Liver (tissue), 9 donors: ENCODE data around the gene RPTOR. TPM values are rescaled to one million over a fixed set of nuclear protein-coding genes. Genes with fewer than 3 reads are reported as not detected.

Experiments
- DNase-seq: peaks from one replicate; pipeline ENCODE4 v3.0.0-alpha.2; 2017; ENCODE audit warnings: low spot score
- H3K27ac ChIP-seq, 2 donors: one replicate each; pipeline ENCODE4 v1.7.0; 2013; ENCODE audit warnings: inconsistent platforms in 2 of 2, low read length in 2 of 2, control low read depth in 1 of 2, low read depth in 1 of 2, mild to moderate bottlenecking in 1 of 2
- H3K27me3 ChIP-seq, 4 donors: one replicate each; pipeline versions ENCODE4 v1.6.1 to v1.7.0; 2013; ENCODE audit warnings: low read length in 3 of 4, inconsistent platforms in 1 of 4, mild to moderate bottlenecking in 1 of 4, moderate library complexity in 1 of 4; ENCODE audit not compliant: control insufficient read depth in 4 of 4, insufficient read depth in 4 of 4
- H3K36me3 ChIP-seq, 4 donors: one replicate each; pipeline versions ENCODE4 v1.6.1 to v1.7.0; 2013; ENCODE audit warnings: low read length in 3 of 4, mild to moderate bottlenecking in 3 of 4, low read depth in 1 of 4, moderate library complexity in 1 of 4; ENCODE audit not compliant: control insufficient read depth in 4 of 4, insufficient read depth in 3 of 4
- H3K4me1 ChIP-seq, 4 donors: one replicate each; pipeline versions ENCODE4 v1.6.1 to v1.7.0; 2013; ENCODE audit warnings: low read length in 3 of 4, mild to moderate bottlenecking in 3 of 4, moderate library complexity in 1 of 4; ENCODE audit not compliant: control insufficient read depth in 4 of 4, insufficient read depth in 4 of 4
- H3K4me3 ChIP-seq, 3 donors: one replicate each; pipeline versions ENCODE4 v1.6.1 to v1.7.0; 2013; ENCODE audit warnings: low read length in 3 of 3, control low read depth in 1 of 3, low read depth in 1 of 3, mild to moderate bottlenecking in 1 of 3
- H3K9ac ChIP-seq, 2 donors: one replicate each; pipeline ENCODE4 v1.7.0; 2013; ENCODE audit warnings: low read length in 2 of 2, mild to moderate bottlenecking in 2 of 2, moderate library complexity in 2 of 2, control low read depth in 1 of 2, low read depth in 1 of 2
- H3K9me3 ChIP-seq, 4 donors: one replicate each; pipeline versions ENCODE4 v1.6.1 to v1.7.0; 2013; ENCODE audit warnings: low read length in 3 of 4; ENCODE audit not compliant: control insufficient read depth in 4 of 4
- EGR1 ChIP-seq, 2 donors: IDR thresholded peaks; 2 replicates each; pipeline ENCODE4 v1.6.1; 2016 to 2018; ENCODE audit warnings: antibody characterized with exemption in 2 of 2, low read depth in 2 of 2
- FOXA1 ChIP-seq: IDR thresholded peaks from 2 replicates; pipeline ENCODE4 v1.6.1; 2016; ENCODE audit warnings: antibody characterized with exemption
- GABPA ChIP-seq, 2 donors: IDR thresholded peaks in 1 of 2; conservative IDR thresholded peaks in 1 of 2; 2 replicates each; pipeline ENCODE4 v1.6.1; 2016; ENCODE audit warnings: antibody characterized with exemption in 2 of 2, mild to moderate bottlenecking in 1 of 2, moderate library complexity in 1 of 2
- HNF4A ChIP-seq, 2 donors: conservative IDR thresholded peaks; 2 replicates each; pipeline ENCODE4 v1.6.1; 2016; ENCODE audit warnings: antibody characterized with exemption in 2 of 2, mild to moderate bottlenecking in 2 of 2
- HNF4G ChIP-seq: IDR thresholded peaks from 2 replicates; pipeline ENCODE4 v1.6.1; 2016; ENCODE audit warnings: antibody characterized with exemption
- JUND ChIP-seq, 2 donors: IDR thresholded peaks; 2 replicates each; pipeline ENCODE4 v1.6.1; 2016; ENCODE audit warnings: antibody characterized with exemption in 2 of 2
- NR2F2 ChIP-seq: IDR thresholded peaks from 2 replicates; pipeline ENCODE4 v1.6.1; 2016; ENCODE audit warnings: antibody characterized with exemption
- RAD21 ChIP-seq, 2 donors: IDR thresholded peaks; 2 replicates each; pipeline ENCODE4 v1.6.1; 2016; ENCODE audit warnings: antibody characterized with exemption in 2 of 2, mild to moderate bottlenecking in 2 of 2
- RXRA ChIP-seq, 2 donors: IDR thresholded peaks; 2 replicates each; pipeline ENCODE4 v1.6.1; 2017 to 2018; ENCODE audit warnings: antibody characterized with exemption in 2 of 2, mild to moderate bottlenecking in 1 of 2
- SP1 ChIP-seq: IDR thresholded peaks from 2 replicates; pipeline ENCODE4 v1.6.1; 2018; ENCODE audit warnings: antibody characterized with exemption, mild to moderate bottlenecking
- TAF1 ChIP-seq: conservative IDR thresholded peaks from 2 replicates; pipeline ENCODE4 v1.6.1; 2016; ENCODE audit warnings: antibody characterized with exemption, mild to moderate bottlenecking
- YY1 ChIP-seq: IDR thresholded peaks from 2 replicates; pipeline ENCODE4 v1.6.1; 2016; ENCODE audit warnings: antibody characterized with exemption, mild to moderate bottlenecking
- WGBS: extraction: QIAGEN DNeasy Blood & Tissue Kit; methylation state at CpG from one replicate; pipeline ENCODE4 v1.1.7; 2013; 5-methylcytosine and 5-hydroxymethylcytosine counted together
- polyA plus RNA-seq, 2 donors: library from polyadenylated mRNA; stranded (reverse) in 1 of 2; unstranded in 1 of 2; fragments of 200-250 nt in 1 of 2; fragments of >200 nt in 1 of 2; fragmentation: Nextera tagmentation in 1 of 2; extraction: Ambion mirVana in 1 of 2; gene quantifications; one replicate each; pipeline versions ENCODE4 v1.2.1 to v1.2.3, GENCODE V29; 2013 to 2015
- total RNA-seq, 2 donors: library from RNA; depleted of rRNA; stranded (reverse); fragments of >200 nt; gene quantifications; one replicate each; pipeline ENCODE4 v1.2.3, GENCODE V29; 2014
- TF ChIP-seq, protein P1 (sequence below): IDR thresholded peaks from 2 replicates; pipeline ENCODE4 v1.6.1; 2016; ENCODE audit warnings: antibody characterized with exemption
- TF ChIP-seq, protein P2 (sequence below): IDR thresholded peaks from 2 replicates; pipeline ENCODE4 v1.6.1; 2016; ENCODE audit warnings: antibody characterized with exemption
- TF ChIP-seq, protein P3 (sequence below): IDR thresholded peaks from 2 replicates; pipeline ENCODE4 v1.6.1; 2016; ENCODE audit warnings: antibody characterized with exemption
- TF ChIP-seq, protein P4 (sequence below): IDR thresholded peaks from 2 replicates; pipeline ENCODE4 v1.6.1; 2016; ENCODE audit warnings: antibody characterized with exemption, mild to moderate bottlenecking
- donor health status: healthy.
- donor health status: healthy.
- donor health status: healthy.
- donor health status: healthy.
- donor health status: healthy.

The RPTOR gene
- total and polyA plus RNA-seq, 4 donors = 4.8 to 25.4 (median 11.6) TPM

DNA sequence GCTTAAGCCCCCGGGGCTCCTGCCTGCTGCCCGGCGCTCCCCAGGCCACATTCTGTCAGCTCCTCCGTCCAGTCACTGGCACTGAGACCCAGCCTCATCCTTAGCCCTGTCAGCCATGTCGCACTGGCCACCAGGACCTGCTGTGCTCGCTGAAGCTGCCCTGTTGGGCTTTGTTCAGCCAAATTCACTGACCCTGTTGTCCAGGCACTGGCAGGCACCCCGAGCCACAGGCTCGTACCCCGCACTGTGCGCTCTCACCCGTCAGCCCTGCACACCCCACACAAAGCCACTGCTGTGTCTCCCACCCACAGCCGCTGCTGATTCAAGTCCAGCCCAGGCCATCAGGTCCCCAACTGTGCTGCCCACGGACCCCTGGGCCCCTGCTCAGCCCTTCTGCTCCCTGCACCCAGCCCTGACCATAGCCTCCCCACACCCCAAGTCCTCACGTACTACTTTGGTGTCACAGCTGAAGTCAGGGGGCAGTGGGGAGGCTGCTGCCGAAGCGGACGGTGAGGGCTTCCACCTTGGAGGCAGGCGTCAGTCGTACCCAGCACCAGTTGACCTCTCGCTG lies 315.5 kb downstream of the RPTOR start:
- H3K9me3 ChIP-seq = no peaks in the 10 kb centered on the region
- TF ChIP-seq YY1 (no peak), RAD21 (IDR thresholded peaks at IDR 0.05) (no peak), HNF4A (conservative IDR thresholded peaks at IDR 0.05) (no peak), FOXA1 (no peak), EGR1 (IDR thresholded peaks at IDR 0.05; ENCODE audit: low read depth in 2 of 2) (no peak), HNF4G (no peak), TAF1 (no peak), RXRA (IDR thresholded peaks at IDR 0.05) (no peak), GABPA (IDR thresholded peaks at IDR 0.05 in 1 of 2, conservative IDR thresholded peaks at IDR 0.05 in 1 of 2) (no peak)
- TF ChIP-seq, protein P1, sequence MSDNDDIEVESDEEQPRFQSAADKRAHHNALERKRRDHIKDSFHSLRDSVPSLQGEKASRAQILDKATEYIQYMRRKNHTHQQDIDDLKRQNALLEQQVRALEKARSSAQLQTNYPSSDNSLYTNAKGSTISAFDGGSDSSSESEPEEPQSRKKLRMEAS = no peak
- TF ChIP-seq, protein P2, sequence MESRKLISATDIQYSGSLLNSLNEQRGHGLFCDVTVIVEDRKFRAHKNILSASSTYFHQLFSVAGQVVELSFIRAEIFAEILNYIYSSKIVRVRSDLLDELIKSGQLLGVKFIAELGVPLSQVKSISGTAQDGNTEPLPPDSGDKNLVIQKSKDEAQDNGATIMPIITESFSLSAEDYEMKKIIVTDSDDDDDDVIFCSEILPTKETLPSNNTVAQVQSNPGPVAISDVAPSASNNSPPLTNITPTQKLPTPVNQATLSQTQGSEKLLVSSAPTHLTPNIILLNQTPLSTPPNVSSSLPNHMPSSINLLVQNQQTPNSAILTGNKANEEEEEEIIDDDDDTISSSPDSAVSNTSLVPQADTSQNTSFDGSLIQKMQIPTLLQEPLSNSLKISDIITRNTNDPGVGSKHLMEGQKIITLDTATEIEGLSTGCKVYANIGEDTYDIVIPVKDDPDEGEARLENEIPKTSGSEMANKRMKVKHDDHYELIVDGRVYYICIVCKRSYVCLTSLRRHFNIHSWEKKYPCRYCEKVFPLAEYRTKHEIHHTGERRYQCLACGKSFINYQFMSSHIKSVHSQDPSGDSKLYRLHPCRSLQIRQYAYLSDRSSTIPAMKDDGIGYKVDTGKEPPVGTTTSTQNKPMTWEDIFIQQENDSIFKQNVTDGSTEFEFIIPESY = no peak
- no peaks in the 10 kb centered on the region for H3K27me3 ChIP-seq
- no peak overlapping the region for H3K4me3 ChIP-seq
- peaks cover 0 to 7% (median 5%) of the 10 kb centered on the region in 4 donors for H3K36me3 ChIP-seq
- no peaks in the 10 kb centered on the region for H3K4me1 ChIP-seq
- H3K27ac ChIP-seq = no peak overlapping the region
- H3K9ac ChIP-seq = no peak overlapping the region
- 97% methylated on average over 20 of the region's 20 CpGs for WGBS
- DNase-seq = no peak

DNA sequence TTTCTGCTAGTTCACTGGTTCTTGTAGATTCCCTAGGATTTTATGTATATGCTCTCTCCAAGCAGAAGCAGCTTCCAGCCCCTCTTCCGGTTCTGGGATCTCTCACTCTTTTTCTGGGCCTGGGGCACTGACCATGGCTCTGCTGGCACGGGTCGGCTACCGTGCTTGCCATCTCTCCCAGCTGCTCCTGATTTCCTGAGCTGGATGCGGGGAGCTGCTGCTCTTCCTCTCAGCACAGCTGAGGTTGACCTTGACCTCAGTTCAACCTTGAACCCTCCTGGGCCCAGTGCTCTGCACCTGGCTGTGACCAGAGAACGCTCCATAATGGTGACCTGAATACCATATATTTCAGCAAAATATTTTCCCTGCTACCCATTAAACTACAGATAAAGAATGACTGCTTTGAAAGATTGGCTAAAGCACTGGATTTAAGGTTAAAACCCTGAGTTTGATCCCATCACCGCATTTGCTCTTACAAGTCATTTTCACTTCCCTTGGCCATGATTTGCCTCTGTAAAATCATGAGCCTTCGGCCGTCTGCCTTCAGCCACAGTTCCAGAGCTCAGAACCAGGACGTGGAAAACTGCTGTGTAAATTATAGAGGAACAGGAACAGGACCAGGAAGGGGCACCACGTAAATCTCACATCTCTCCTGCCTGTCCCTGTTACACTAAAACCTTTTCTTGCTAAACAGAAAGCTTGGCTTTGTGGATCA lies 316.2 kb downstream of the RPTOR start:
- no peak for DNase-seq
- no peaks in the 10 kb centered on the region for H3K4me1 ChIP-seq
- H3K27ac ChIP-seq = no peak overlapping the region
- no peaks in the 10 kb centered on the region for H3K27me3 ChIP-seq
- H3K9me3 ChIP-seq = no peaks in the 10 kb centered on the region
- no peak for TF ChIP-seq JUND (IDR thresholded peaks at IDR 0.05)
- TF ChIP-seq NR2F2 = no peak
- TF ChIP-seq SP1 = no peak
- TF ChIP-seq RXRA (IDR thresholded peaks at IDR 0.05) = no peak
- TF ChIP-seq HNF4A (conservative IDR thresholded peaks at IDR 0.05) = no peak
- TF ChIP-seq TAF1 = no peak
- TF ChIP-seq, protein P3, sequence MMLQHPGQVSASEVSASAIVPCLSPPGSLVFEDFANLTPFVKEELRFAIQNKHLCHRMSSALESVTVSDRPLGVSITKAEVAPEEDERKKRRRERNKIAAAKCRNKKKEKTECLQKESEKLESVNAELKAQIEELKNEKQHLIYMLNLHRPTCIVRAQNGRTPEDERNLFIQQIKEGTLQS = no peak
- TF ChIP-seq RAD21 (IDR thresholded peaks at IDR 0.05) = no peak
- TF ChIP-seq, protein P1 = no peak
- TF ChIP-seq YY1 = no peak
- no peak for TF ChIP-seq HNF4G
- TF ChIP-seq FOXA1 = no peak
- no peak for TF ChIP-seq GABPA (IDR thresholded peaks at IDR 0.05 in 1 of 2, conservative IDR thresholded peaks at IDR 0.05 in 1 of 2)
- no peak overlapping the region for H3K4me3 ChIP-seq
- 84% methylated on average over 11 of the region's 11 CpGs for WGBS
- H3K9ac ChIP-seq = no peak overlapping the region
- H3K36me3 ChIP-seq = peaks cover 0 to 4% (median 2%) of the 10 kb centered on the region in 4 donors

DNA sequence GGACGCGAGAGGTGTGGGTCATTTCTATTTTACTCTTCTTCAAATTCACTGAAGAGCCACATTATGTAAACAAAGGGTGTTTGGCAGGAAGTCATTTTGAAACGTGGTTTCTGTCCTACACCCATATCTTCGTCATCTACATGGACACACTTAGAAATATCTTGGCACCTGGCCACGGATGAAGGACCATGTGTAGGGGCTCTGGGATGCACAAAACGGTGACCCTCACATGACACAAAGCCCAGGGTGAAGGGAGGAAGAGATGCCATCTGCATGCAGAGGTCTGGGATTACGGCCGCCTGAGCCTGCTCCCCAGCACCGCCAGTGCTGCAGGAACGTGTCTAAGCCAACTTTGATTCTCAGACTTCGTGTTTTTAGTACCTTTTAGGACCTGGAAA lies 316.8 kb downstream of the RPTOR start:
- TF ChIP-seq, protein P4, sequence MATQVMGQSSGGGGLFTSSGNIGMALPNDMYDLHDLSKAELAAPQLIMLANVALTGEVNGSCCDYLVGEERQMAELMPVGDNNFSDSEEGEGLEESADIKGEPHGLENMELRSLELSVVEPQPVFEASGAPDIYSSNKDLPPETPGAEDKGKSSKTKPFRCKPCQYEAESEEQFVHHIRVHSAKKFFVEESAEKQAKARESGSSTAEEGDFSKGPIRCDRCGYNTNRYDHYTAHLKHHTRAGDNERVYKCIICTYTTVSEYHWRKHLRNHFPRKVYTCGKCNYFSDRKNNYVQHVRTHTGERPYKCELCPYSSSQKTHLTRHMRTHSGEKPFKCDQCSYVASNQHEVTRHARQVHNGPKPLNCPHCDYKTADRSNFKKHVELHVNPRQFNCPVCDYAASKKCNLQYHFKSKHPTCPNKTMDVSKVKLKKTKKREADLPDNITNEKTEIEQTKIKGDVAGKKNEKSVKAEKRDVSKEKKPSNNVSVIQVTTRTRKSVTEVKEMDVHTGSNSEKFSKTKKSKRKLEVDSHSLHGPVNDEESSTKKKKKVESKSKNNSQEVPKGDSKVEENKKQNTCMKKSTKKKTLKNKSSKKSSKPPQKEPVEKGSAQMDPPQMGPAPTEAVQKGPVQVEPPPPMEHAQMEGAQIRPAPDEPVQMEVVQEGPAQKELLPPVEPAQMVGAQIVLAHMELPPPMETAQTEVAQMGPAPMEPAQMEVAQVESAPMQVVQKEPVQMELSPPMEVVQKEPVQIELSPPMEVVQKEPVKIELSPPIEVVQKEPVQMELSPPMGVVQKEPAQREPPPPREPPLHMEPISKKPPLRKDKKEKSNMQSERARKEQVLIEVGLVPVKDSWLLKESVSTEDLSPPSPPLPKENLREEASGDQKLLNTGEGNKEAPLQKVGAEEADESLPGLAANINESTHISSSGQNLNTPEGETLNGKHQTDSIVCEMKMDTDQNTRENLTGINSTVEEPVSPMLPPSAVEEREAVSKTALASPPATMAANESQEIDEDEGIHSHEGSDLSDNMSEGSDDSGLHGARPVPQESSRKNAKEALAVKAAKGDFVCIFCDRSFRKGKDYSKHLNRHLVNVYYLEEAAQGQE = no peak
- no peak for DNase-seq
- H3K4me1 ChIP-seq = no peaks in the 10 kb centered on the region
- no peaks in the 10 kb centered on the region for H3K9me3 ChIP-seq
- H3K27me3 ChIP-seq = no peaks in the 10 kb centered on the region
- no peak overlapping the region for H3K27ac ChIP-seq
- H3K4me3 ChIP-seq = no peak overlapping the region
- peaks cover 0 to 1% (median under 1%) of the 10 kb centered on the region in 4 donors for H3K36me3 ChIP-seq
- H3K9ac ChIP-seq = no peak overlapping the region
- 81% methylated on average over 11 of the region's 11 CpGs for WGBS
